Retina (tissue), 1 donor: Measurements from ENCODE around the gene FMO2.
A peak's percentile ranks its signal among the peaks of the same experiment; 100 is the strongest.

Experiments used
- DNase-seq: peaks from one replicate; pipeline ENCODE4 v3.0.0-alpha.2; 2016

Gene FMO2

DNA sequence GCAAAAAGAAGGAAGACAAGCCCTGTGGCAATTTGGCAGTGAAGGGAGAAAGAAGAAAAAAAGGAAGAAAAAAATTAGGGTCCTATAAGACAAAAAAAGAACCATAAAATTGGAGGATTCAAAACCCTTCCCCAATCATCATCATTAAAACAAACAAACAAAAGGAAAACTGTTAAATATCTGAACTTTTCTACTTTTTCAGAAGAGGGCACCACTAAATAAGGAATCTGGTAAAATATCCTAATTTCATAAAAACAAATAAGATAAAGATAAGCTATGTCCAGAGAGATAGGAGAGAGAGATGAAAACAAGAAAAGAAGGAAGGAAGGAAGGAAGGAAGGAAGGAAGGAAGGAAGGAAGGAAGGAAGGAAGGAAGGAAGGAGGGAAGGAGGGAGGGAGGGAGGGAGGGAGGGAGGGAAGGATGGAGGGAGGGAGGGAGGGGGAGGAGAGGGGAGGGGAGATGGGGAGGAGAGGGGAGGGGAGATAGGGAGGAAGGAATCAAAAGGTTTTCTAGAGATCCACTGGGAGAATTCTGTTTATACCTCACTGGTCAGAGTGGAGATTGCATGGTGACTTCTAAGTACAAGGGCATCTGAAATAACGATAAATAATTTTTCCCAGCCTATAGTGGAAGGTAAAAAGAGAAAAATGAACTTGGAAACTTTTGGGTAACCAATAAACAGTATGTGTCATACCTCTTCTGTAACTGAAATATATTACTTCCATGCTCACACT, 10.4 kb upstream of the FMO2 start:
- no peak for DNase-seq

GRCh38 chr1:171177261-171177660, 7.8 kb upstream of the FMO2 start:
- DNase-seq: no peak

DNA sequence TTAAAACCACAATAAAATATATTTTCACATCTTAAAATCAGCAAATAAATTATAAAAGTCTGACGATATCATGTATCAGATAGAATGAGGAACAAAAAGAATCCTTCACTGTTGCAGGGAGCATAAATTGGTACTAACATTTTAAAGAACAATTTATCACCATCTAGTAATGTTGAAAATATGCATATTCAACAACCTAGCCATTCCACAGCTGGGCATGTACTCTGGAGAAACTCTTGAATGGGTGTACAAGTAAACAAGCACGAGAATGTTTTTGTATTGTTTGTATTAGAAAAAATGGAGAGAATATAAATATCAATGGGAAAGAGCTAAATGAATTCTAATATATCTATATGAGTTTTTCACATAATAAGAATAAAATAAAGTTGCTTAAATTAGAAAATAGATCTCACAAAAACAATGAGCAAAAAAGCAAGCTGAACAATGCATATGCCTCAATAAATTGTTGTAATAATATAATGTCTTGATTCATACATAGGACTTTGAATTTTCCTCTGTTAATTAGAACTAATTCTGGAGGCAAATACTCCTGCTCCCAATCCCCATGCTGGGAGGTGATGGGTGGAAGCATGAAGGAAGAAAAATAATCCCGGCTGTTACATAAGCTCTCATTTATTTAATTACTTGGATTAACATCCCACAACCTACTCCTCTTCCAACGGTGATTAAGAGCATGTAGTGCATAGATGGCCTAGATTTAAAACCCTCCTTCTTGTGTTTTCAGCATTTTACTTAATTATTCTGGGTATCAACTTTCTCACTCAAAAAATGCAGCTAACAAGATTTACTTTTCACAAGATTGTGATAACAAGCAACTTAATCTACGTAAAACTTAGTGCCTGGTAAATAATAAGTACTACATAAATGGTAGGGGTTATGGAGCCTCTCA, 5.5 kb upstream of the FMO2 start:
- no peak for DNase-seq

GRCh38 chr1:171180670-171181069, 4.4 kb upstream of the FMO2 start:
- no peak for DNase-seq

DNA sequence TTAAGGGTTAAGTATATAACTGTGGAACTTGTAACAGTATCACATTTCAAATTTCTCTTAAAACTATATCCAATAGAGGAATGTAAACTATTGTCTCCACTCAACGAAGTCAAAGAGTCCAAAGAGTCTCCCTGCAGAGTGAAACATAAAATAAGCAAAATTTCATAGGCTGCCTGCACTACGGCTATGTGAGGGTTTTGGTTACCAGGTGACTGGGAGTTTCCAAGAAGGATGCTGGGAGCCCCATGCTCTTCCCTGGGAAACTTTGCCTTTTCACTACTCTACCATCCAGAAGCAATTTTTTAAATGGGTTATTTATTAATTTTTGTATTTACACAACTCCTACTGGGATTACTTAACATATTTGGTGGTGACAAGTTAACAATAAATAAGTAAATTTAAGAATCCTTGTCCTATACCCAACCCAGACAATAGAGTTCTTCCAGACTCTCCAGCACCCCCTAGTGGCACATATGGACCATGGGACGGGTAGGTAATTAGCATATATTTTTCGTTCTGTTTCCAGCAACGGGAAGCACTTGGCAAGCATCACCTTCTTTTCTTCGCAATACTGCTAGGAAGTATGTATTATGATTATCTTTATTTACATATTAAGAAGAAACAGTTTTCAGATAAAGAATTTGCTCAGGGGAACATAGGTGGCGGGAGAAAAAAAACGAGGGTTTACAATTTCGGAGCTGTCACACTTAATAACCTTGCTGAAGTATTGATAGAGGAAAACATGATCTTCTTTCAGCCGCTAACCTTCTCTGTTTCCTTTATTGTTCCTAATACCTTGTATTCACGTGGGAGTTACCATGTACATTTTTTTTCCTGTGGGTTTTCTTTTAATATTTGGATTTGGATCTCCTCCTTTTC, 3.5 kb downstream of the FMO2 start:
- DNase-seq: peak; percentile 5

DNA sequence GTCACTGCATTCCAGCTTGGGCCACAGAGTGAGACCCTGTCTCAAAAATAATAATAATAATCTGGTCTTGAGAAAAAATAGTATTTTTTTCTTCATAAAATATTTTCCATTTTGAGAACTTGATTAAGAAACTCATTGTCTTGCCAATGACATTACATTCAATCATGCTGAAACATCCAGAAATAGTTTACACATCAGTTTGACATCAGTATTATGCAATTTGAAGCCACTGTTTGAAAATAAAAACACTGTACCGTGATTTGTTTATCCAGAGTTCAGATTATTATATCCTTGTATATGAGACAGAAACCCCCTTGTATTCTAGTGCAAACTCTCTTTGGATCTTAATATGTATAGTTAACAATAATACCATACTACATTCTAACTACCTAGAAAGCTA, 6.9 kb downstream of the FMO2 start:
- no peak for DNase-seq

DNA sequence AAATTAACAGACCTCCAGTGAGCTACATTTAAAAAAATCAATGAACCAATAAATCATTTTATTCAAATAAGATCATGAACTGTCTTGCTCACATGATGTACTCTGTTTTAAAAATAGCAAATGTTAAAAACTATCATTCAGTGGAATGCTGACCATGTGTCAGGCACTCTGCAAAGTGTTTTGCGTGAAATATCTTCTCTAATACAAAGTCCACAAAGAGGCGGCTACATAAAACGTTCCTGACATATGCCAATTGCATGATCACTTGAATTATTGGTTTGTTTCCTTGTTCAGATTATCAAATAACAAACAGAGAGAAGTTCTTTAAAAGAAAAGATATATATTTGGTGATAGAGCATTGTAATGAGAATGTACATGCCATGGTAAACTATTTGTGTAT, 10.7 kb downstream of the FMO2 start:
- DNase-seq: no peak

DNA sequence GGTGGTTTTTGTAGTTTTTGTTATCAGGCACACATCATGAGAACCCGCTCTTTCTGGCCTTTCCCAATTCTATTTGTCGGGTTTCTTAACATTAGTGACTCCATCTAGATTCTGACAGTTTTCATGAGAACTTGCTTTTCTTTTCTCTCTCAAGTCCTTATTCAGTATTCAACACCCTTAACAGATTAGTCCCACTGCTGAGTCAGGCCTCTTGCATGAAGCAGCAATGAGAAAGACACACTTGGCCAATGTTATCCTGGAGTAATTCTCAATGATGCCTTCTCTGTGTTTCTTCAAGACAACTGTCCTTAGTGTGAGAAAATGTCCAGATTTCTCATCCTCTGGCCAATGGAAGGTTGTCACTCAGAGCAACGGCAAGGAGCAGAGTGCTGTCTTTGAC, 11.3 kb downstream of the FMO2 start:
- DNase-seq: no peak

GRCh38 chr1:171198081-171198480, 13.0 kb downstream of the FMO2 start:
- no peak for DNase-seq

GRCh38 chr1:171204296-171204695, 19.2 kb downstream of the FMO2 start:
- no peak for DNase-seq

GRCh38 chr1:171206204-171206977, 21.3 kb downstream of the FMO2 start:
- DNase-seq: no peak

DNA sequence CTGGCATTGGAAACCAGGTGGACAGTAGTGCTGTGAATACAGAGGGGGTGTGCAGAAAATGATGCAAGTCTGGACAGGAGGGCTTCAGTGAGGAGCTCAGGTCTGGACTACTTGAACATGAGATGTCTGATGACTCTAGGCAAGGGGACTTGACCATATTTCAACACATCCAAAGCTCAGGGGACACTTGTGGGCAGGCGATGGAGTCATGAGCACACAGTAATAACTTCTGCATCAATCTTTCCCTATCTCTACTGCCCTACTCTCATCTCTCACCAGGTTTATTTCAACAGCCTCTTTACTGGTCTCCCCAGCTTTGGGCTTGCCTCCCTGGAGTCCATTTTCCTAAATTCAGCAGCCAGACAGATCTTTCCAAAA, 21.9 kb downstream of the FMO2 start:
- DNase-seq: no peak

GRCh38 chr1:171207377-171207776, 22.3 kb downstream of the FMO2 start:
- DNase-seq: no peak

- no peak for DNase-seq
Observed at GRCh38 chr1:171210355-171210754, 25.3 kb downstream of the FMO2 start.

GRCh38 chr1:171212607-171213351, 27.7 kb downstream of the FMO2 start:
- no peak for DNase-seq

DNA sequence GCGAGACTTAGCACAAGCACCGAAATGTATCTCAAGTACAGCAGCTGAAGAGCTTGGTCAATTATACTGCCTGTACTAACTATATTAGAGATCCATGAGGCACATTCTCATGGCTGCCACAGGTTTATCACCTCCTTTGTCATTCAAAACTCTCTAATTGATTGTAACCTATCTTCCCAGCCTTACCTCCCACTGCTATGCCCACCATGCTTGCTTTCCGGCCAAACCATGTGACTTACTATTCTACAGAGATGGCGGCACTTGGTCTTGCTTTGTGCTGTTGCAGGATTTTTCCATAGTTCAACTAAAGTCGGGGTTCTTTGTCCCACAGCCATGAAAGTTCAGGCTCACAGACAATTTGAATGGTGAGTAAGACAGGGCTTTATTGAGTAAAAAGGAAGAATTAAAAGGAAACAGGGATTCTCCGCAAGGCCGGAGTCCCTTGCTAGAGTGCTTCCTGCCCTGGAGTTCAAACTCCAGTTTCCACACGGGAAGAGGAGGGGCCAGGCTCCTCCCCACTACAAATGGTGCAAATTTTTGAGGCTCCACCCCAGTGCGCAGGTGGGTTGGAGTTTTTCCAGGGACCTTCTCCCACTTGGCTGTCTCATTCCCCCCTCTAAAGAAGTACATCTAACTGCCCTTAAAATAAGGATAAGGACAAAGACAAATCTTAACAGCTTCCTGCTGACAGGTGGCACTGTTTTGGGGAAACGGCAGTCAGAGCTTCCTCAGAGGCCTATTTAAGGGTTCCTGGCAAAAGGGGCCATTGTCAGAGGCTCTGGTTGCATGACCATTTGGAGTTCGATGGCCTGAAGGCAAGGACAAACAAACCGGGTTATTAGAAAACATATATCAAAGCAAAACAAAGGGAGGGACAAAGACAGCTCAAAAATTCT, 28.7 kb downstream of the FMO2 start:
- DNase-seq: no peak

- DNase-seq: no peak
Observed at GRCh38 chr1:171217658-171218443, 32.8 kb downstream of the FMO2 start.

DNA sequence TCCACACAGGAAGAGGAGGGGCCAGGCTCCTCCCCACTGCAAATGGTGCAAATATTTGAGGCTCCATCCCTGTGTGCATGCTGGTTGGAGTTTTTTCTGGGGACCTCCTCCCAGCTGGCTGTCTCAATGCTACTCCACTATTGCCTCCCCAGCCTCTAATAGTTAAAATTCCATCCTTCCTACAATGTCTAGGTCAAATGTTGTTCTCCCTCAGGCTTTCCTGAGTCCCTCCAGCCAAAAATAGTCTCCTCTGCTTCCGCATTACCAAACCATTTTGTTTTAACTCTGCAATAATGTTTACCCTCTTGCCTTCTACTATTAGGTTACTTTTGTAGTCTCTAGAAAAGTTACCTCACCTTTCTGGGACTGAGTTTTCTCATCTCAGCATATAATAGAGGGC, 33.6 kb downstream of the FMO2 start:
- DNase-seq: no peak

DNA sequence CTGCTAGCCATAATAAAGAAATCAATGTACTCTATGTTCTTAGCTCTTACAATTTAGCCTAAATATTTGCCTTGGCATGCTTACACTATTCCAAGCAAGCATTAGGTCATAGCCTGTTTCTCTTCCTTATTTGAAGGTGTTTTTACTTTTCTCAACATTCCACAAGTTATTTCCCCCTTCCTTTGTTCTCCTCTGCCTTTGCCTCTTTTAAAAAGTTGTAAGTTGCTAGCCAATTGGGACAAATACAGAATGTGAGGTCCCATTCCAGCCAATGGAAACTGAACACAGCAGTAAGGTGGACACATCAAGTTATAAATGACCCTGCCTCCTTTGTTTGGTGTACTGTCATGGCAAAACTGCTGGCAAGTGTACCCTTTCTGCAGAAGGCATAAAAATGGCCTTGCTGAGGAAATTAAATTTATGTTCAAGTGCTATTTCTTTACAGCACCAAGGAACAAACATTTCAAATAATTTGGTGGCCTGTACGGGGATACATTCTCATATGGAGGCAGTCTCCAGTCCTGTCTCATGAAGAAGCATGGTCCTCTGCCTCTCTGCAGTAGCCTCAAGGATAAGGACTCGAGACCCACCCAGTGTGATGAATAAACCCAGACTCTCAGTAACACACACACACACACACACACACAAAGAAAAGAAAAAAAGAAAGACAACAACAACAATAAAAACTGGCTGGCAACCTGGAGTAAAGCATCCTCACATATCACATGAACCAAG, 34.4 kb downstream of the FMO2 start:
- peak; percentile 7 for DNase-seq
